RWPE1 (cell line): Measurements from ENCODE around the gene FLII.

Experiments used
- CTCF ChIA-PET: fragments of 350-600 bp; sonication (Branson Sonifier 250); formaldehyde crosslinking; extraction: SDS; loops from one replicate; lab custom pipeline; 2021; lab: Yijun Ruan, JAX
- POLR2A ChIA-PET: fragments of 400-600 bp; formaldehyde crosslinking; extraction: SDS; loops from one replicate; lab custom pipeline; 2020; ENCODE audit warnings: antibody characterized with exemption; ENCODE audit not compliant: low non-redundant PET; lab: Yijun Ruan, JAX
- DNase-seq: peaks from one replicate; pipeline ENCODE4 v3.0.0; 2012; ENCODE audit warnings: low spot score
- H3K27ac ChIP-seq: fragments of 450-650 bp; 2 replicates; pipeline ENCODE4 v1.5.1; 2017
- CTCF ChIP-seq: fragments of 450-650 bp; conservative IDR thresholded peaks from 2 replicates; pipeline ENCODE4 v1.5.1; 2017; ENCODE audit warnings: low read depth, mild to moderate bottlenecking

The FLII gene

GRCh38 chr17:18280766-18281371 is 22.3 kb upstream of the FLII start:
- H3K27ac ChIP-seq = peak overlapping the region; percentile 31; the same call in 1 of the 2 replicates
- ChIA-PET CTCF (no interaction called here), POLR2A (no interaction called here)
- TF ChIP-seq CTCF = no peak
- DNase-seq = no peak

GRCh38 chr17:18280249-18280648 is 21.7 kb upstream of the FLII start:
- DNase-seq = no peak
- POLR2A ChIA-PET = no interaction called here

GRCh38 chr17:18278867-18279266 is 20.3 kb upstream of the FLII start:
- CTCF ChIA-PET = no interaction called here
- POLR2A ChIA-PET = no interaction called here
- DNase-seq = no peak
- no peak overlapping the region for H3K27ac ChIP-seq
- no peak for TF ChIP-seq CTCF

More at GRCh38 chr17:18280249-18280648, 21.7 kb upstream of the FLII start:
- CTCF ChIA-PET = interaction anchor here (0.7 kb wide), 1 partner anchor 72 kb away, joined by 4 read pairs; no protein-coding TSS in a partner anchor
- H3K27ac ChIP-seq = peak overlapping the region; percentile 31; the same call in 1 of the 2 replicates
- TF ChIP-seq CTCF = no peak

GRCh38 chr17:18277076-18277475 is 18.5 kb upstream of the FLII start:
- no peak overlapping the region for H3K27ac ChIP-seq
- DNase-seq = no peak
- ChIA-PET CTCF (no interaction called here), POLR2A (no interaction called here)
- TF ChIP-seq CTCF = no peak

GRCh38 chr17:18270046-18270931 is 11.8 kb upstream of the FLII start:
- H3K27ac ChIP-seq = peak overlapping the region; percentile 82
- TF ChIP-seq CTCF = no peak
- no peak for DNase-seq
- CTCF ChIA-PET = no interaction called here
- POLR2A ChIA-PET = no interaction called here

GRCh38 chr17:18267927-18268711 is 9.6 kb upstream of the FLII start:
- peak overlapping the region; percentile 82 for H3K27ac ChIP-seq
- no peak for TF ChIP-seq CTCF
- ChIA-PET CTCF (interaction anchor here (0.6 to 0.7 kb wide), 3 partner anchors 21 to 1248 kb away, joined by 4 to 7 read pairs (median 5); no protein-coding TSS in a partner anchor), POLR2A (interaction anchor here (0.5 kb wide), 1 partner anchor 26 kb away, joined by 3 read pairs; no protein-coding TSS in a partner anchor)
- no peak for DNase-seq
